ENCODE measurements around the gene PRCD. TPM values are rescaled to one million over a fixed set of nuclear protein-coding genes. Genes with fewer than 3 reads are reported as not detected.

Gene PRCD
- total RNA-seq, 1 donor = 2.2 TPM

DNA sequence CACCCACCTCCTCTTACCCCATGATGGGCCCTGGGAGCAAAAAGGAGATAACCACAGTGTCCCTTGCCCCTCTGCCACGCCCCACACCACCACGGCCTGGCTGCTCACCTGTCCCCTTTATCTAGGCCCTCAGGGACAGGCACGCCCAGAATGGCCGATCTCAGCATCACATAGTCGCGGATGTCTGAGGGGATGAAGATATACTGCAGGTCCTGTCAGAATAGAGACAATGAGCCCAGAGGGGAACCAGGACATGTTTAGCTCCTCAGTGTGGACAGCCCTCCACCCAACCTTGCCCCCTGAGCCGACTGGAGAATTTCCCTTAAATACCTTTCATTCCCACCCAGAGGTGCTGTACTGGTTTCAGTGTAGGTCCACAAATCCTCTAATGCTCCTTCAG is 30.6 kb downstream of the PRCD start:
- TF ChIP-seq, protein P1, sequence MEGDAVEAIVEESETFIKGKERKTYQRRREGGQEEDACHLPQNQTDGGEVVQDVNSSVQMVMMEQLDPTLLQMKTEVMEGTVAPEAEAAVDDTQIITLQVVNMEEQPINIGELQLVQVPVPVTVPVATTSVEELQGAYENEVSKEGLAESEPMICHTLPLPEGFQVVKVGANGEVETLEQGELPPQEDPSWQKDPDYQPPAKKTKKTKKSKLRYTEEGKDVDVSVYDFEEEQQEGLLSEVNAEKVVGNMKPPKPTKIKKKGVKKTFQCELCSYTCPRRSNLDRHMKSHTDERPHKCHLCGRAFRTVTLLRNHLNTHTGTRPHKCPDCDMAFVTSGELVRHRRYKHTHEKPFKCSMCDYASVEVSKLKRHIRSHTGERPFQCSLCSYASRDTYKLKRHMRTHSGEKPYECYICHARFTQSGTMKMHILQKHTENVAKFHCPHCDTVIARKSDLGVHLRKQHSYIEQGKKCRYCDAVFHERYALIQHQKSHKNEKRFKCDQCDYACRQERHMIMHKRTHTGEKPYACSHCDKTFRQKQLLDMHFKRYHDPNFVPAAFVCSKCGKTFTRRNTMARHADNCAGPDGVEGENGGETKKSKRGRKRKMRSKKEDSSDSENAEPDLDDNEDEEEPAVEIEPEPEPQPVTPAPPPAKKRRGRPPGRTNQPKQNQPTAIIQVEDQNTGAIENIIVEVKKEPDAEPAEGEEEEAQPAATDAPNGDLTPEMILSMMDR (IDR thresholded peaks at IDR 0.05; ENCODE audit: insufficient read depth, low read depth, low read length) = no peak
- DNase-seq (ENCODE audit: low read depth) = no peak
- no peak overlapping the region for H3K4me3 ChIP-seq (ENCODE audit: low read depth, low read length)

DNA sequence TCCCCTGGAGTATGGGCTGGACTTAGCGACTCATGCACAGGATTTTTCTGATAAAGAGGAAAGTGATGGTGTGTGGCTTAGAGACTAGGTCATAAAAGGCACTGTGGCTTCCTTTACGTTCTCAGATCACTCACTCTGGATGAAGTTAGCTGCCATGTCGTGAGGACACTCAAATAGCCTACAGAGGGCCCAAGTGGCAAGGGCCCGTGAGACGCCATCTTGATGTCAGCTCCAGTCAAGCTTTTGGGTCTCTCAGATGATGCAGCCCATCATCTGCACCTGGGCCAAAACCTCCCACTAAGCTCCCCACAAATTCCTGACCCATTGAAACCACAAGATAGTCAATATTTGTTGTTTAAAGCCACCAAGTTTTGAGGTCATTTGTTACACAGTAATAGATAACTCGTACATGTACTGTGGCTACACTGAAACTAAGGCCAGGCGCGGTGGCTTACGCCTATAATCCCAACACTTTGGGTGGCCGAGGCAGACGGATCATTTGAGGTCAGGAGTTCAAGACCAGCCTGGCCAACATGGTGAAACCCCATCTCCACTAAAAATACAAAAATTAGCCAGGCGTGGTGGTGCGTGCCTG is 31.1 kb downstream of the PRCD start:
- H3K4me3 ChIP-seq (ENCODE audit: low read depth, low read length) = no peak overlapping the region
- DNase-seq (ENCODE audit: low read depth) = no peak
- TF ChIP-seq, protein P1 (IDR thresholded peaks at IDR 0.05; ENCODE audit: insufficient read depth, low read depth, low read length) = no peak

DNA sequence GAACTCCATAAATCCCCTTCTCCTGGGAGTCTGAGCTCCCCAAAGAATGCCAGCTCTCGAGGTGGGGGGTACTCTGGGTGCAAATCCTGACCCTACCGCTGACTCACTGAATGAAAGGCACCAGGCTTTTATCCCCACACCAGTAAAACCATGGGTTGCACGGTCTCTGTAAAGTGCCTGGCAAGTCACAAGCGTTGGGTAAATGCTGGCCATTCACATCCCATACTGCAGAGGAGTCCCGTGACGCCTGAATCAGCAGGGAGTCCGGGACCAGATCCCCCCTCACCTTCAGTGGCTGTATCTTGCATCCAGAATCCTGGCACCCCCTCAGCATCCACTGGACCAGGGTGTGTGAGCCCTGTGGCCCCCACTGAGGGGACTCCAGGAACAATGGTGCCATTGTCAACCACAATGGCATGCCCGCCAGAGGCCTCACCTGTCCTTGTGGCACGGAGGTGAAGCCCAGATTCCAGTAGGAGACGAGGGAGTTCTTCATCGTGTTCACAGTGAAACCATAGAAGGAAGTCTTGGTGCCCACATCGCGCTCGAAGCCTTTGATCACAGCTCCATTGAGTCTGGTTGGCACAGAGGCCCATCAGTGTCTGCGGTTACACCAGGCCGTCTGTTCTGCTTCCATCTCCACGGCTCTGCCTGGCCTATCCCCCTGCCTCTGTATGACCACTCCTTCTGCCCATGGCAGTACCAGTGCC is 32.5 kb downstream of the PRCD start:
- TF ChIP-seq, protein P1 (IDR thresholded peaks at IDR 0.05; ENCODE audit: insufficient read depth, low read depth, low read length) = no peak
- DNase-seq (ENCODE audit: low read depth) = no peak
- H3K4me3 ChIP-seq (ENCODE audit: low read depth, low read length) = no peak overlapping the region

DNA sequence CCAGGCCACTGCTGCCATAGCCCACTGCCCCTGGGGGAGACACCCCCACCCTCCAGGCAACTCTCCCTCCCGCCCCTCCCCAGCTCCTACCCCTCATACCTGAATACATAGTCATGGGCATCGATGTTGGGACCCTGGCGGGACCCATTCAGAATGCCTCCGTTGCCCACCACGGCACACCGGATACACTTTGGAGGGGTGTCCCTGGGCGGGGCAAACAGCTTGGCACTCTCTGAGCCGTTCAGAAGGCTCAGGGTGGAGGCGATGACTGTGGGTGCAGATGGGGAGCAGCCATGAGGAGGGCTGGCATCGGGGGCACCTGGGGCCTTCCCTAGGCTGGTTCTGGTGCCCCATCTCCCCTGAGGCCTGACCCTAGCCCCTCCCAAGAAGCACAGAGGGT is 33.3 kb downstream of the PRCD start:
- no peak overlapping the region for H3K4me3 ChIP-seq (ENCODE audit: low read depth, low read length)
- TF ChIP-seq, protein P1 (IDR thresholded peaks at IDR 0.05; ENCODE audit: insufficient read depth, low read depth, low read length) = no peak
- no peak for DNase-seq (ENCODE audit: low read depth)

DNA sequence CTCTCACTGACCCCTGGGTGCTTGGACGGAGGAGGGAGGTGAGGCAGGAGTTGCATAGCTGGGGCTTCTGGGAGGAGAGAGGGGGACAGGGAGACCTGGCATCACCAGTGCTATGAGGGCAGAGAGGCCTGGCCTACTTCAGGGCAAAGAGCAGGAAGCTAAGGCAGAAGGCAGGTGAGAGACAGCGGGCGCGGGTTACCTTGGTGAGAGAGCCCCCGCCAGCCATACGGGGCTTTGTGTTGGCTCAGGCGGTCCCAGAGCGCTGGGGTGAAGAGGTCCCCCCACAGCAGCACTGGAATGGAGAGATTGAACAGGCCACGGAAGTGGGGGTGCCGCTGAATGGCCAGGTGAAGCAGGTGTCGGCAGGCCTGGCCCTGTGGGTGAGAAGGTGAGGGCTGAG is 34.3 kb downstream of the PRCD start:
- no peak for DNase-seq (ENCODE audit: low read depth)
- H3K4me3 ChIP-seq (ENCODE audit: low read depth, low read length) = no peak overlapping the region
- TF ChIP-seq, protein P1 (IDR thresholded peaks at IDR 0.05; ENCODE audit: insufficient read depth, low read depth, low read length) = no peak

DNA sequence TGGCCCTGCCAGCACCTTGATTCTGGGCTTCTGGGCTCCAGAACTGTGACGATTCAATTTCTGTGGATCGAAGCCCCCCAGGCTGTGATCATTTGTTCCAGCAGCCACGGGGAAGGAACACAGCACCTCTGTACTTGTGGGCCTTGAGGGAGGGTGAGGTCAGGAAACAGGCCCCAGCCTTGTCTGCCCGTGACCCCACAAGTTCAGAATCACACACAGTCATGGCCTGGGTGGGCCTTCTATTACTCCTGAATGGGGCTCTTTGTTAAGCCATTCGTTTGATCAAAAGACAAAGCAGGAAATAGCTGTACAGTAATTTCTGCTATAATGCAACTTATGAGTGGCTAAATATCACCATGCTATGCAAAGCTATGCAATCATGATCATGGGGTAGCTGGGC is 35.7 kb downstream of the PRCD start:
- TF ChIP-seq, protein P1 (IDR thresholded peaks at IDR 0.05; ENCODE audit: insufficient read depth, low read depth, low read length) = no peak
- H3K4me3 ChIP-seq (ENCODE audit: low read depth, low read length) = no peak overlapping the region
- DNase-seq (ENCODE audit: low read depth) = no peak

Measured in fibroblast of villous mesenchyme (primary cell).